Ishikawa (cell line): Measurements from ENCODE around the gene CUEDC1.
A peak's percentile ranks its signal among the peaks of the same experiment; 100 is the strongest.

Experiments used
- CEBPB ChIP-seq: IDR thresholded peaks from 2 replicates; pipeline ENCODE4 v1.6.1; 2012
- CREB1 ChIP-seq: IDR thresholded peaks from 2 replicates; pipeline ENCODE4 v1.6.1; 2012; ENCODE audit warnings: low read depth
- EGR1 ChIP-seq: IDR thresholded peaks from 2 replicates; pipeline ENCODE4 v1.6.1; 2012
- EP300 ChIP-seq: IDR thresholded peaks from 2 replicates; pipeline ENCODE4 v1.6.1; 2012; ENCODE audit warnings: borderline replicate concordance
- FOXM1 ChIP-seq: IDR thresholded peaks from 2 replicates; pipeline ENCODE4 v1.6.1; 2012; ENCODE audit warnings: low read depth, borderline replicate concordance
- MAX ChIP-seq: IDR thresholded peaks from 2 replicates; pipeline ENCODE4 v1.6.1; 2012
- NFIC ChIP-seq: IDR thresholded peaks from 2 replicates; pipeline ENCODE4 v1.6.1; 2012
- RAD21 ChIP-seq: IDR thresholded peaks from 2 replicates; pipeline ENCODE4 v1.6.1; 2012; ENCODE audit warnings: low read depth
- REST ChIP-seq: IDR thresholded peaks from 2 replicates; pipeline ENCODE4 v1.6.1; 2012; ENCODE audit warnings: low read depth, mild to moderate bottlenecking
- TAF1 ChIP-seq: IDR thresholded peaks from 2 replicates; pipeline ENCODE4 v1.6.1; 2012; ENCODE audit warnings: low read depth, mild to moderate bottlenecking
- TCF12 ChIP-seq: IDR thresholded peaks from 2 replicates; pipeline ENCODE4 v1.6.1; 2012; ENCODE audit warnings: low read depth
- TEAD4 ChIP-seq: IDR thresholded peaks from 2 replicates; pipeline ENCODE4 v1.6.1; 2012
- USF1 ChIP-seq: IDR thresholded peaks from 2 replicates; pipeline ENCODE4 v1.6.1; 2012
- YY1 ChIP-seq: IDR thresholded peaks from 2 replicates; pipeline ENCODE4 v1.6.1; 2012; ENCODE audit warnings: low read depth
- ZBTB7A ChIP-seq: IDR thresholded peaks from 2 replicates; pipeline ENCODE4 v1.6.1; 2012; ENCODE audit warnings: low read depth

CUEDC1 gene

GRCh38 chr17:57876023-57876865 lies 79.0 kb downstream of the CUEDC1 start:
- no peak for TF ChIP-seq EGR1
- TF ChIP-seq YY1, result no peak
- 0 out of 2 replicates have a peak, but pooled peaks have one; percentile 5 for TF ChIP-seq USF1
- TF ChIP-seq CREB1, result no peak
- TF ChIP-seq TEAD4, result 0 out of 2 replicates have a peak, but pooled peaks have one; percentile 6
- no peak for TF ChIP-seq TAF1
- TF ChIP-seq NFIC, result 0 out of 2 replicates have a peak, but pooled peaks have one; percentile 9
- no peak for TF ChIP-seq CEBPB
- TF ChIP-seq TCF12, result no peak
- no peak for TF ChIP-seq REST
- no peak for TF ChIP-seq ZBTB7A
- TF ChIP-seq EP300, result peak; percentile 47; the same call in 1 of the 2 replicates
- TF ChIP-seq MAX, result peak; percentile 90

GRCh38 chr17:57875290-57876022 lies 79.8 kb downstream of the CUEDC1 start:
- TF ChIP-seq EP300 (peak; percentile 97), ZBTB7A (no peak; the same call in 1 of the 2 replicates), REST (no peak), NFIC (peak; percentile 97), CREB1 (0 out of 2 replicates have a peak, but pooled peaks have one; percentile 5), TAF1 (no peak), TEAD4 (peak; percentile 98), USF1 (no peak), EGR1 (peak; percentile 29; the same call in 1 of the 2 replicates), TCF12 (peak; percentile 99), RAD21 (peak; percentile 34; the same call in 1 of the 2 replicates), CEBPB (peak; percentile 49), YY1 (peak; percentile 66; the same call in 1 of the 2 replicates), FOXM1 (peak; percentile 96), MAX (peak; percentile 59)

- TF ChIP-seq CEBPB, result peak; percentile 66
- no peak for TF ChIP-seq REST
- TF ChIP-seq TAF1, result no peak
- peak; percentile 24 for TF ChIP-seq TEAD4
- no peak; the same call in none of the 2 replicates for TF ChIP-seq YY1
- TF ChIP-seq TCF12, result no peak; the same call in 1 of the 2 replicates
- TF ChIP-seq ZBTB7A, result no peak
- TF ChIP-seq NFIC, result no peak
- peak; percentile 79 for TF ChIP-seq EGR1
- no peak for TF ChIP-seq CREB1
- peak; percentile 75 for TF ChIP-seq USF1
- peak; percentile 32; the same call in 1 of the 2 replicates for TF ChIP-seq EP300
- TF ChIP-seq FOXM1, result no peak
- peak; percentile 79 for TF ChIP-seq MAX
- TF ChIP-seq RAD21, result no peak
These were observed 80.5 kb downstream of the CUEDC1 start for GRCh38 chr17:57874434-57875289.
